ENCODE data around the gene ZNF396. TPM values are rescaled to one million over a fixed set of nuclear protein-coding genes. Genes with fewer than 3 reads are reported as not detected.

Gene ZNF396
- total and polyA plus RNA-seq, 2 experiments from 2014 or later: 0.31 to 0.36 TPM

- ATAC-seq (no peak), DNase-seq (ENCODE audit: low spot score) (no peak)
- Mint-ChIP-seq H3K27me3 (ENCODE audit: insufficient read depth, low read depth, poor library complexity) (no peaks in the 10 kb centered on the region), H3K9me3 (no peaks in the 10 kb centered on the region; the same call in 2 of the 3 replicates), H3K4me3 (no peak overlapping the region), H3K4me1 (peaks cover 6% of the 10 kb centered on the region), H3K27ac (no peak overlapping the region), H3K36me3 (ENCODE audit: low read depth) (no peaks in the 10 kb centered on the region)
- Histone ChIP-seq H3K4me1 (ENCODE audit: insufficient read depth) (no peaks in the 10 kb centered on the region), H4K20me1 (replicated peaks; ENCODE audit: insufficient read depth) (no peaks in the 10 kb centered on the region), H3K27me3 (ENCODE audit: insufficient read depth) (no peaks in the 10 kb centered on the region), H3K27ac (ENCODE audit: low read depth) (no peak overlapping the region), H3F3A (replicated peaks; ENCODE audit: low read depth) (no peaks in the 10 kb centered on the region), H3K9me2 (ENCODE audit: insufficient read depth) (no peaks in the 10 kb centered on the region), H3K79me2 (replicated peaks; ENCODE audit: insufficient read depth) (no peaks in the 10 kb centered on the region), H3K4me2 (no peak overlapping the region), H3K36me3 (ENCODE audit: insufficient read depth) (no peaks in the 10 kb centered on the region), H3K4me3 (no peak overlapping the region), H2AFZ (peak overlapping the region; percentile 24; the same call in 1 of the 2 replicates)
- TF ChIP-seq ZNF114 (CRISPR knock-in tag; IDR thresholded peaks at IDR 0.05): no peak
Observed at GRCh38 chr18:35389095-35389618, 12.0 kb upstream of the ZNF396 start.

- H3F3A ChIP-seq (replicated peaks; ENCODE audit: low read depth): no peaks in the 10 kb centered on the region
- H3K9me3 Mint-ChIP-seq: peaks cover 3% of the 10 kb centered on the region; the same call in 1 of the 3 replicates
- no peak overlapping the region for H3K4me3 ChIP-seq
- H3K27ac ChIP-seq (ENCODE audit: low read depth): no peak overlapping the region
- H3K79me2 ChIP-seq (replicated peaks; ENCODE audit: insufficient read depth): no peaks in the 10 kb centered on the region
- no peak overlapping the region for H3K4me2 ChIP-seq
- no peaks in the 10 kb centered on the region for H3K4me1 ChIP-seq (ENCODE audit: insufficient read depth)
- H2AFZ ChIP-seq: no peak overlapping the region
- H3K27me3 Mint-ChIP-seq (ENCODE audit: insufficient read depth, low read depth, poor library complexity): no peaks in the 10 kb centered on the region
- peaks cover 6% of the 10 kb centered on the region for H3K4me1 Mint-ChIP-seq
- H4K20me1 ChIP-seq (replicated peaks; ENCODE audit: insufficient read depth): no peaks in the 10 kb centered on the region
- H3K4me3 Mint-ChIP-seq: no peak overlapping the region
- peak; percentile 69 for ATAC-seq
- peak; percentile 29 for DNase-seq (ENCODE audit: low spot score)
- H3K9me2 ChIP-seq (ENCODE audit: insufficient read depth): no peaks in the 10 kb centered on the region
- no peak overlapping the region for H3K27ac Mint-ChIP-seq
- no peak for TF ChIP-seq REST (IDR thresholded peaks at IDR 0.05; ENCODE audit: unreplicated experiment)
- TF ChIP-seq ZNF114 (CRISPR knock-in tag; IDR thresholded peaks at IDR 0.05): no peak
- 0 out of 2 replicates have a peak, but pooled peaks have one; percentile 4 for TF ChIP-seq ZNF462 (CRISPR knock-in tag; IDR thresholded peaks at IDR 0.05)
- TF ChIP-seq POLR2AphosphoS5 (IDR thresholded peaks at IDR 0.05; ENCODE audit: low read depth): no peak
- peak in 1 of 2 experiments; percentile 40; a peak in 2 of 4 replicates for TF ChIP-seq CTCF (conservative IDR thresholded peaks at IDR 0.05; ENCODE audit: low read depth in 2 of 2)
- no peaks in the 10 kb centered on the region for H3K36me3 ChIP-seq (ENCODE audit: insufficient read depth)
- H3K27me3 ChIP-seq (ENCODE audit: insufficient read depth): no peaks in the 10 kb centered on the region
- H3K36me3 Mint-ChIP-seq (ENCODE audit: low read depth): no peaks in the 10 kb centered on the region
Observed at GRCh38 chr18:35387152-35387571, 10.0 kb upstream of the ZNF396 start.

Measured in GM23338 (cell line).